K562 (cell line): ENCODE data around the gene HACE1. TPM values are rescaled to one million over a fixed set of nuclear protein-coding genes. Genes with fewer than 3 reads are reported as not detected.

Experiments
- ATAC-seq: fragments of 200-7000 bp; cut with Tn5 transposase; 3 replicates; pipeline ENCODE4 v1.9.1; 2020; ENCODE audit warnings: moderate library complexity
- BruUV-seq: library from RNA; stranded (reverse); fragments of 400-500 nt; replicated peaks from 2 replicates; lab custom pipeline; 2021; lab: Mats Ljungman, UMichigan
- CTCF ChIA-PET: fragments of 300-600 bp; formaldehyde crosslinking; extraction: SDS; loops from one replicate; lab custom pipeline; 2021; ENCODE audit warnings: low intra/inter-chr PET ratio; lab: Yijun Ruan, JAX
- POLR2A ChIA-PET: fragments of 300-600, 350-650 bp; sonication (Branson Sonifier 250); formaldehyde crosslinking; extraction: SDS; loops from one replicate; lab custom pipeline; 2021; ENCODE audit warnings: antibody characterized with exemption, inconsistent platforms; lab: Yijun Ruan, JAX
- DNase-seq, 4 experiments: peaks; one replicate each; pipeline versions ENCODE4 v3.0.0 to v3.0.0-alpha.2; 2011 to 2018; ENCODE audit warnings: low spot score in 3 of 4, mixed read lengths in 3 of 4; ENCODE audit errors: extremely low read depth in 1 of 4
- FAIRE-seq: peaks from 2 replicates; lab custom pipeline; 2011; peaks lifted over from hg19 to GRCh38; lab: Jason Lieb, UNC
- H2AFZ ChIP-seq: 2 replicates; pipeline ENCODE4 v1.6.0; 2011; ENCODE audit warnings: low read depth, low read length, control low read depth, inconsistent platforms
- H3K27ac ChIP-seq: fragments of 200-600 bp; 3 replicates; pipeline ENCODE4 v1.8.0; 2011; ENCODE audit warnings: low read depth, mild to moderate bottlenecking, control low read depth, inconsistent platforms, low read length, moderate library complexity, mixed read lengths; ENCODE audit errors: extremely low read depth
- H3K27me3 ChIP-seq, 2 experiments: fragments of 300-600 bp in 1 of 2; 2 replicates in 1 of 2; 3 replicates in 1 of 2; pipeline versions ENCODE4 v1.6.0 to v1.8.0; 2011; ENCODE audit warnings: inconsistent platforms in 2 of 2, low read length in 2 of 2, mild to moderate bottlenecking in 1 of 2, mixed read lengths in 1 of 2, moderate library complexity in 1 of 2; ENCODE audit not compliant: control insufficient read depth in 2 of 2, insufficient read depth in 2 of 2
- H3K36me3 ChIP-seq: fragments of 300-600 bp; 3 replicates; pipeline ENCODE4 v1.8.0; 2011; ENCODE audit warnings: mild to moderate bottlenecking, low read length, inconsistent platforms; ENCODE audit not compliant: control insufficient read depth, insufficient read depth
- H3K4me1 ChIP-seq, 2 experiments: fragments of 200-600 bp in 1 of 2; replicated peaks in 1 of 2; 2 replicates in 1 of 2; 3 replicates in 1 of 2; pipeline versions ENCODE4 v1.5.1 to v1.8.0; 2011; ENCODE audit warnings: inconsistent platforms in 2 of 2, low read length in 2 of 2, mild to moderate bottlenecking in 1 of 2, mixed read lengths in 1 of 2, moderate library complexity in 1 of 2; ENCODE audit not compliant: control insufficient read depth in 2 of 2, insufficient read depth in 2 of 2
- H3K4me2 ChIP-seq: 2 replicates; pipeline ENCODE4 v1.6.1; 2011; ENCODE audit warnings: low read length, control low read depth, inconsistent platforms, mixed read lengths; ENCODE audit not compliant: insufficient read depth
- H3K4me3 ChIP-seq: fragments of 200-600 bp; sonication (generic), shearing (Covaris generic); 2 replicates; pipeline ENCODE4 v1.5.1; 2016; ENCODE audit warnings: control low read depth, inconsistent platforms
- H3K79me2 ChIP-seq: fragments of 200-600 bp; 3 replicates; pipeline ENCODE4 v1.8.0; 2011; ENCODE audit warnings: low read length, inconsistent platforms; ENCODE audit not compliant: control insufficient read depth, insufficient read depth
- H3K9ac ChIP-seq, 2 experiments: 2 replicates each; pipeline versions ENCODE4 v1.6.0 to v1.6.1; 2011; ENCODE audit warnings: low read depth in 2 of 2, low read length in 2 of 2, control low read depth in 1 of 2, inconsistent platforms in 1 of 2, mild to moderate bottlenecking in 1 of 2, mixed read lengths in 1 of 2; ENCODE audit not compliant: insufficient read depth in 1 of 2
- H3K9me1 ChIP-seq: one replicate; pipeline ENCODE4 v1.6.0; 2011; ENCODE audit warnings: inconsistent platforms, mild to moderate bottlenecking, low read length, moderate library complexity; ENCODE audit not compliant: control insufficient read depth, insufficient read depth
- H3K9me3 ChIP-seq: replicated peaks from 2 replicates; pipeline ENCODE4 v1.5.1; 2011; ENCODE audit warnings: low read depth, low read length, inconsistent platforms; ENCODE audit not compliant: control insufficient read depth, insufficient read depth
- H4K20me1 ChIP-seq: replicated peaks from 2 replicates; pipeline ENCODE4 v1.6.1; 2011; ENCODE audit warnings: low read length, inconsistent platforms, mixed read lengths; ENCODE audit not compliant: control insufficient read depth, insufficient read depth
- CHD4 ChIP-seq: fragments of 200-600 bp; sonication (generic); IDR thresholded peaks from 3 replicates; pipeline ENCODE4 v1.6.1; 2012; ENCODE audit warnings: low read depth, mild to moderate bottlenecking, mixed read lengths, low read length, inconsistent platforms; ENCODE audit not compliant: insufficient read depth, insufficient replicate concordance, poor library complexity, severe bottlenecking
- JUNB ChIP-seq: fragments of 450-650 bp; formaldehyde crosslinking; conservative IDR thresholded peaks from 2 replicates; pipeline ENCODE4 v1.4.0; 2020; ENCODE audit warnings: mild to moderate bottlenecking
- SMAD4 ChIP-seq: fragments of 250-450 bp; sonication (Bioruptor Pico); conservative IDR thresholded peaks from 2 replicates; pipeline ENCODE4 v1.8.0; 2021; ENCODE audit warnings: inconsistent platforms, mild to moderate bottlenecking, moderate library complexity
- SP2 ChIP-seq: IDR thresholded peaks from 2 replicates; pipeline ENCODE4 v1.6.1; 2011; ENCODE audit warnings: mild to moderate bottlenecking, low read depth, low read length, moderate library complexity; ENCODE audit not compliant: poor library complexity, severe bottlenecking; ENCODE audit errors: extremely low read depth
- TARDBP ChIP-seq: fragments of 450-650 bp; IDR thresholded peaks from 2 replicates; pipeline ENCODE4 v1.6.1; 2016
- USF1 ChIP-seq: sonication (generic); formaldehyde crosslinking; IDR thresholded peaks from 2 replicates; pipeline ENCODE4 v1.9.0; 2022; ENCODE audit warnings: mild to moderate bottlenecking, missing genetic modification reagents
- ZNF280B ChIP-seq: fragments of 250-450 bp; sonication (Bioruptor Pico); IDR thresholded peaks from 2 replicates; pipeline ENCODE4 v1.5.1; 2021; ENCODE audit warnings: mild to moderate bottlenecking
- ZNF609 ChIP-seq: sonication (generic); formaldehyde crosslinking; IDR thresholded peaks from 2 replicates; pipeline ENCODE4 v1.8.1; 2023; ENCODE audit warnings: missing genetic modification reagents, mild to moderate bottlenecking, borderline replicate concordance
- WGBS: fragments of 100-300 bp; shearing (Covaris generic); methylation state at CpG from one replicate; pipeline ENCODE4 v1.1.6; 2016; ENCODE audit warnings: low coverage, mixed read lengths; ENCODE audit not compliant: insufficient coverage; ENCODE audit errors: missing lambda C conversion rate; 5-methylcytosine and 5-hydroxymethylcytosine counted together
- in situ Hi-C: fragments of 300-500 bp; cut with MboI; formaldehyde crosslinking; loops from 4 replicates; pipeline ENCODE4 v1.15.0; 2018; ENCODE audit warnings: inconsistent platforms, mixed read lengths
- intact Hi-C: fragments of 100-400 bp; cut with micrococcal nuclease; formaldehyde crosslinking; loops from 2 replicates; pipeline ENCODE4 v1.14.2; 2022
- polyA plus RNA-seq, 8 experiments: library from polyadenylated mRNA; depleted of rRNA in 4 of 8; stranded (reverse) in 5 of 8; unstranded in 3 of 8; fragments of >200 nt; fragmentation: Nextera tagmentation in 2 of 8; fragmentation: Illumina TruSeq in 1 of 8; extraction: Ambion mirVana in 2 of 8; extraction: Trizol in 1 of 8; gene quantifications; 2 replicates each; pipeline versions ENCODE4 v1.2.1 to v1.2.3, GENCODE V29; 2011 to 2014; ENCODE audit warnings: inconsistent platforms in 1 of 8, missing spikeins in 1 of 8
- total RNA-seq, 7 experiments: library from RNA; depleted of rRNA in 6 of 7; stranded (reverse); fragments of >200 nt in 6 of 7; fragmentation: Illumina TruSeq in 2 of 7; extraction: Trizol in 2 of 7; gene quantifications; 2 replicates each; pipeline versions ENCODE4 v1.2.1 to v1.2.3, GENCODE V29; 2011 to 2021; ENCODE audit warnings: low replicate concordance in 1 of 7
- TF ChIP-seq, protein P1 (sequence below): fragments of 450-650 bp; IDR thresholded peaks from 2 replicates; pipeline ENCODE4 v1.6.1; 2017; ENCODE audit warnings: antibody characterized with exemption

The HACE1 gene
- total and polyA plus RNA-seq, 9 of the 15 experiments (the other 6 are each of a cell fraction or from before 2014, with no cell fraction given) = 3.6 to 19.9 (median 9.1) TPM

DNA sequence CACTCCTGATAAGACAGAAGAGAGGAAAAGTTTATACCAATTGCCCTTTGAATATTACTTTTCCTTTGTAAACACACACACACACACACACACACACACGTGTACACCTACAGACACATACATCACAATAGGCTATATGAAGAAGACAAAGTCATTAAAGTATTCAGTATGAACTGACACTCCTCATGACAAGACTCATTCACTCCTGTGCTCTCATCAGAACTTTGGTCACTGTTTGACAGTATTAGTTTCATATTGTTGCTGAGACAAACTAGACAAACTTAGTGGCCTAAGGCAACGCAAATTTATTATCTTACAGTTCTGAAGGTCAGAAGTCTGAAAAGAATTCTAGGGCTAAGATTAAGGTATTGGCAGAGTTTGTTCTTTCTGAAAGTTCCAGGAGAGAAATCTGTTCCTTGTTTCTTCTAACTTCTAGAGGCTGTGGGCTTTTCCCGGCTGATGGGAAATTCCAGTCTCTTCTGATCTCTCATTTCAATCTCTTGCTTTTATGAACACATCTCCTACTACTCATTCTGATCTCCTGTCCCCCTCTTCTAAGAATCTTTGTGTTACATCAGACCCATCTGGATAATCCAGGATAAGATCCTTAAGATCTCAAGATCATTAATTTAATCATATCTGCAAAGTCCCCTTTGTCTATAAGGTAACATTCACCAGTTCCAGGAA lies 171.3 kb downstream of the HACE1 start:
- 15% methylated on average over 3 of the region's 3 CpGs for WGBS
- ATAC-seq = no peak
- H3K9me1 ChIP-seq = no peaks in the 10 kb centered on the region
- no TSS peak for BruUV-seq
- POLR2A ChIA-PET = no interaction called here
- H3K4me3 ChIP-seq = no peak overlapping the region
- H2AFZ ChIP-seq = no peak overlapping the region
- H3K36me3 ChIP-seq = no peaks in the 10 kb centered on the region
- in situ Hi-C loops = no loop called here
- intact Hi-C loops = loop anchor here (10.0 kb wide), 1 partner anchor 246 kb away; no protein-coding TSS in a partner anchor
- H3K79me2 ChIP-seq = no peaks in the 10 kb centered on the region
- H3K4me1 ChIP-seq = no peaks in the 10 kb centered on the region; a peak in 1 of 5 replicates
- no peak for FAIRE-seq
- no peak overlapping the region for H3K4me2 ChIP-seq
- no peaks in the 10 kb centered on the region for H3K27me3 ChIP-seq
- no peak for DNase-seq
- no peak overlapping the region for H3K9ac ChIP-seq
- H3K27ac ChIP-seq = no peak overlapping the region
- H3K9me3 ChIP-seq = no peaks in the 10 kb centered on the region
- H4K20me1 ChIP-seq = no peaks in the 10 kb centered on the region
- CTCF ChIA-PET = no interaction called here
- TF ChIP-seq JUNB = no peak
- no peak for TF ChIP-seq SP2
- no peak for TF ChIP-seq USF1 (CRISPR knock-in tag)
- TF ChIP-seq ZNF609 (CRISPR knock-in tag) = no peak
- TF ChIP-seq ZNF280B (CRISPR knock-in tag) = no peak
- TF ChIP-seq TARDBP = no peak
- TF ChIP-seq SMAD4 (CRISPR knock-in tag) = no peak
- TF ChIP-seq, protein P1, sequence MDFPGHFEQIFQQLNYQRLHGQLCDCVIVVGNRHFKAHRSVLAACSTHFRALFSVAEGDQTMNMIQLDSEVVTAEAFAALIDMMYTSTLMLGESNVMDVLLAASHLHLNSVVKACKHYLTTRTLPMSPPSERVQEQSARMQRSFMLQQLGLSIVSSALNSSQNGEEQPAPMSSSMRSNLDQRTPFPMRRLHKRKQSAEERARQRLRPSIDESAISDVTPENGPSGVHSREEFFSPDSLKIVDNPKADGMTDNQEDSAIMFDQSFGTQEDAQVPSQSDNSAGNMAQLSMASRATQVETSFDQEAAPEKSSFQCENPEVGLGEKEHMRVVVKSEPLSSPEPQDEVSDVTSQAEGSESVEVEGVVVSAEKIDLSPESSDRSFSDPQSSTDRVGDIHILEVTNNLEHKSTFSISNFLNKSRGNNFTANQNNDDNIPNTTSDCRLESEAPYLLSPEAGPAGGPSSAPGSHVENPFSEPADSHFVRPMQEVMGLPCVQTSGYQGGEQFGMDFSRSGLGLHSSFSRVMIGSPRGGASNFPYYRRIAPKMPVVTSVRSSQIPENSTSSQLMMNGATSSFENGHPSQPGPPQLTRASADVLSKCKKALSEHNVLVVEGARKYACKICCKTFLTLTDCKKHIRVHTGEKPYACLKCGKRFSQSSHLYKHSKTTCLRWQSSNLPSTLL = no peak
- TF ChIP-seq CHD4 = no peak
